ENCODE results near the gene PRKCE.

DNA sequence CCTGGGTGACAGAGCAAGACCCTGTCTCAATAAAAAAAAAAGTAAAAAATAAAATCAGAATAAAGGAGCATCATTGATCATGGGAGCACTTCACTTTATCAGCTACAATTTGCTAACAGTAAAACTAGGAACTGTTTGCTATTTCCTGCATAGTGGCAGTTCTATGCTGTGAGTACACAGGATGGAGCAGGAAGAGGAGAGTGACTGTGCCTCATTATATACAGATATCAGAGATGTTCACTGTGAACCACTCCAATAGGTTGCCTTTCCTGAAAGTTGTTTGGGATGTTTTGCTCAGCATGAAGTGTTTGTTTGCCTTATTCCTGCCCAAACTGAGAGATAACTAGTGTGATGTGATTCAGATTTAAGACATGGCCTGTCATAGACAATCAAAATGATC, 494.4 kb downstream of the PRKCE start:
- no peak for TF ChIP-seq EZH2 (IDR thresholded peaks at IDR 0.05; ENCODE audit: low read length, missing control alignments)
- TF ChIP-seq, protein P1, sequence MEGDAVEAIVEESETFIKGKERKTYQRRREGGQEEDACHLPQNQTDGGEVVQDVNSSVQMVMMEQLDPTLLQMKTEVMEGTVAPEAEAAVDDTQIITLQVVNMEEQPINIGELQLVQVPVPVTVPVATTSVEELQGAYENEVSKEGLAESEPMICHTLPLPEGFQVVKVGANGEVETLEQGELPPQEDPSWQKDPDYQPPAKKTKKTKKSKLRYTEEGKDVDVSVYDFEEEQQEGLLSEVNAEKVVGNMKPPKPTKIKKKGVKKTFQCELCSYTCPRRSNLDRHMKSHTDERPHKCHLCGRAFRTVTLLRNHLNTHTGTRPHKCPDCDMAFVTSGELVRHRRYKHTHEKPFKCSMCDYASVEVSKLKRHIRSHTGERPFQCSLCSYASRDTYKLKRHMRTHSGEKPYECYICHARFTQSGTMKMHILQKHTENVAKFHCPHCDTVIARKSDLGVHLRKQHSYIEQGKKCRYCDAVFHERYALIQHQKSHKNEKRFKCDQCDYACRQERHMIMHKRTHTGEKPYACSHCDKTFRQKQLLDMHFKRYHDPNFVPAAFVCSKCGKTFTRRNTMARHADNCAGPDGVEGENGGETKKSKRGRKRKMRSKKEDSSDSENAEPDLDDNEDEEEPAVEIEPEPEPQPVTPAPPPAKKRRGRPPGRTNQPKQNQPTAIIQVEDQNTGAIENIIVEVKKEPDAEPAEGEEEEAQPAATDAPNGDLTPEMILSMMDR (conservative IDR thresholded peaks at IDR 0.05 in 1 of 2, IDR thresholded peaks at IDR 0.05 in 1 of 2; ENCODE audit: low read depth in 1 of 2, low read length in 2 of 2): no peak

Data from fibroblast of lung (primary cell).